CD4-positive, alpha-beta T cell treated with Interferon alpha-2 for 1 hour (primary cell): ENCODE results near the gene ISCA2.
"Not testable (repeated sequence)": the region's sequence is repeated elsewhere in the genome, so short reads cannot be mapped to it uniquely, and the experiment has no call there.

Experiments used
- DNase-seq, 2 donors: peaks; one replicate each; pipeline ENCODE4 v3.0.0-alpha.2; 2020 to 2022

ISCA2 gene

GRCh38 chr14:74531467-74531866 is 37.9 kb downstream of the ISCA2 start:
- DNase-seq = no peak

GRCh38 chr14:74532246-74532645 is 38.7 kb downstream of the ISCA2 start:
- no peak for DNase-seq

- DNase-seq = no peak
Observed at GRCh38 chr14:74533576-74533975, 40.0 kb downstream of the ISCA2 start.

GRCh38 chr14:74535756-74536325 is 42.3 kb downstream of the ISCA2 start:
- DNase-seq = no peak

- not testable (repeated sequence) for DNase-seq
Observed at GRCh38 chr14:74536336-74536735, 42.8 kb downstream of the ISCA2 start.

- no peak for DNase-seq
Observed at GRCh38 chr14:74538411-74539391, 45.1 kb downstream of the ISCA2 start.

- DNase-seq = no peak
Observed at GRCh38 chr14:74539503-74539902, 45.9 kb downstream of the ISCA2 start.

GRCh38 chr14:74541225-74541624 is 47.7 kb downstream of the ISCA2 start:
- DNase-seq = no peak

GRCh38 chr14:74542056-74542685 is 48.6 kb downstream of the ISCA2 start:
- DNase-seq = no peak

- no peak for DNase-seq
Observed at GRCh38 chr14:74543771-74544438, 50.3 kb downstream of the ISCA2 start.

- no peak for DNase-seq
Observed at GRCh38 chr14:74545386-74545785, 51.8 kb downstream of the ISCA2 start.

- no peak for DNase-seq
Observed at GRCh38 chr14:74546416-74546815, 52.9 kb downstream of the ISCA2 start.
